Neuronal stem cell (in vitro differentiated cells): ENCODE data around the gene PGS1.
A peak's percentile ranks its signal among the peaks of the same experiment; 100 is the strongest.

Source experiments
- DNase-seq: peaks from one replicate; pipeline ENCODE4 v3.0.0-alpha.2; 2013; ENCODE audit warnings: low spot score
- H2AFZ ChIP-seq: one replicate; pipeline ENCODE4 v1.6.1; 2013; ENCODE audit warnings: mild to moderate bottlenecking, low read length, inconsistent platforms
- H2AK5ac ChIP-seq: 2 replicates; pipeline ENCODE4 v1.6.1; 2013; ENCODE audit warnings: low read depth, mild to moderate bottlenecking, inconsistent platforms, low read length, moderate library complexity, mixed read lengths
- H2BK120ac ChIP-seq: 2 replicates; pipeline ENCODE4 v1.6.1; 2013; ENCODE audit warnings: low read depth, mild to moderate bottlenecking, inconsistent platforms, low read length, moderate library complexity, mixed read lengths
- H2BK12ac ChIP-seq: one replicate; pipeline ENCODE4 v1.6.1; 2013; ENCODE audit warnings: low read length, inconsistent platforms
- H2BK15ac ChIP-seq: 2 replicates; pipeline ENCODE4 v1.6.1; 2013; ENCODE audit warnings: mild to moderate bottlenecking, low read length, inconsistent platforms, mixed read lengths
- H2BK5ac ChIP-seq: one replicate; pipeline ENCODE4 v1.6.1; 2013; ENCODE audit warnings: inconsistent platforms, mild to moderate bottlenecking, low read length, moderate library complexity
- H3K14ac ChIP-seq: one replicate; pipeline ENCODE4 v1.6.1; 2013; ENCODE audit warnings: low read length, inconsistent platforms
- H3K18ac ChIP-seq: 2 replicates; pipeline ENCODE4 v1.6.1; 2013; ENCODE audit warnings: low read length, inconsistent platforms
- H3K23ac ChIP-seq: 2 replicates; pipeline ENCODE4 v1.6.1; 2013; ENCODE audit warnings: low read depth, mild to moderate bottlenecking, mixed read lengths, low read length, inconsistent platforms; ENCODE audit not compliant: poor library complexity
- H3K27ac ChIP-seq: replicated peaks from 3 replicates; pipeline ENCODE4 v1.5.1; 2013; ENCODE audit warnings: low read length, inconsistent platforms
- H3K27me3 ChIP-seq, 3 experiments: 2 replicates each; pipeline ENCODE4 v1.6.1; 2013; ENCODE audit warnings: low read length in 3 of 3, mild to moderate bottlenecking in 2 of 3, inconsistent platforms in 1 of 3, low read depth in 1 of 3, mixed read lengths in 1 of 3, moderate library complexity in 1 of 3; ENCODE audit not compliant: control insufficient read depth in 3 of 3, insufficient read depth in 3 of 3
- H3K36me3 ChIP-seq, 2 donors: replicated peaks in 1 of 2; 2 replicates each; pipeline ENCODE4 v1.6.1; 2013; ENCODE audit warnings: low read length in 2 of 2; ENCODE audit not compliant: control insufficient read depth in 2 of 2, insufficient read depth in 2 of 2
- H3K4ac ChIP-seq: 2 replicates; pipeline ENCODE4 v1.6.1; 2013; ENCODE audit warnings: inconsistent platforms, mild to moderate bottlenecking, low read length, moderate library complexity
- H3K4me1 ChIP-seq, 2 donors: 1 replicate in 1 of 2; 2 replicates in 1 of 2; pipeline ENCODE4 v1.6.1; 2013; ENCODE audit warnings: low read length in 2 of 2, low read depth in 1 of 2; ENCODE audit not compliant: control insufficient read depth in 2 of 2, insufficient read depth in 1 of 2
- H3K4me2 ChIP-seq: one replicate; pipeline ENCODE4 v1.6.1; 2013; ENCODE audit warnings: mild to moderate bottlenecking, low read length, inconsistent platforms; ENCODE audit not compliant: insufficient read depth, poor library complexity, severe bottlenecking
- H3K4me3 ChIP-seq, 2 donors: 2 replicates each; pipeline ENCODE4 v1.5.1; 2013; ENCODE audit warnings: low read length in 2 of 2, mild to moderate bottlenecking in 2 of 2, inconsistent platforms in 1 of 2, moderate library complexity in 1 of 2
- H3K79me1 ChIP-seq: one replicate; pipeline ENCODE4 v1.6.1; 2013; ENCODE audit warnings: low read depth, mild to moderate bottlenecking, inconsistent platforms, low read length, moderate library complexity
- H3K9ac ChIP-seq: one replicate; pipeline ENCODE4 v1.6.1; 2013; ENCODE audit warnings: mild to moderate bottlenecking, low read depth, low read length, inconsistent platforms; ENCODE audit not compliant: poor library complexity
- H3K9me3 ChIP-seq, 2 donors: replicated peaks in 1 of 2; 2 replicates each; pipeline versions ENCODE3 to v1.6.1; 2013; ENCODE audit warnings: low read length in 2 of 2, mild to moderate bottlenecking in 2 of 2, inconsistent platforms in 1 of 2, low read depth in 1 of 2, mixed read lengths in 1 of 2, moderate library complexity in 1 of 2; ENCODE audit not compliant: control insufficient read depth in 2 of 2, insufficient read depth in 1 of 2
- H4K8ac ChIP-seq: one replicate; pipeline ENCODE4 v1.6.1; 2013; ENCODE audit warnings: low read depth, mild to moderate bottlenecking, inconsistent platforms, low read length, moderate library complexity
- H4K91ac ChIP-seq: one replicate; pipeline ENCODE4 v1.6.1; 2013; ENCODE audit warnings: low read length, low read depth, mild to moderate bottlenecking, inconsistent platforms; ENCODE audit not compliant: poor library complexity
- WGBS, 2 donors: extraction: QIAGEN DNeasy Blood & Tissue Kit; methylation state at CpG; one replicate each; pipeline ENCODE4 v1.1.7; 2013; ENCODE audit warnings: missing lambda C conversion rate in 2 of 2, mixed read lengths in 1 of 2; ENCODE audit not compliant: insufficient read length in 2 of 2, insufficient replicate concordance in 1 of 2; ENCODE audit errors: extremely low coverage in 2 of 2; 5-methylcytosine and 5-hydroxymethylcytosine counted together

PGS1 gene

DNA sequence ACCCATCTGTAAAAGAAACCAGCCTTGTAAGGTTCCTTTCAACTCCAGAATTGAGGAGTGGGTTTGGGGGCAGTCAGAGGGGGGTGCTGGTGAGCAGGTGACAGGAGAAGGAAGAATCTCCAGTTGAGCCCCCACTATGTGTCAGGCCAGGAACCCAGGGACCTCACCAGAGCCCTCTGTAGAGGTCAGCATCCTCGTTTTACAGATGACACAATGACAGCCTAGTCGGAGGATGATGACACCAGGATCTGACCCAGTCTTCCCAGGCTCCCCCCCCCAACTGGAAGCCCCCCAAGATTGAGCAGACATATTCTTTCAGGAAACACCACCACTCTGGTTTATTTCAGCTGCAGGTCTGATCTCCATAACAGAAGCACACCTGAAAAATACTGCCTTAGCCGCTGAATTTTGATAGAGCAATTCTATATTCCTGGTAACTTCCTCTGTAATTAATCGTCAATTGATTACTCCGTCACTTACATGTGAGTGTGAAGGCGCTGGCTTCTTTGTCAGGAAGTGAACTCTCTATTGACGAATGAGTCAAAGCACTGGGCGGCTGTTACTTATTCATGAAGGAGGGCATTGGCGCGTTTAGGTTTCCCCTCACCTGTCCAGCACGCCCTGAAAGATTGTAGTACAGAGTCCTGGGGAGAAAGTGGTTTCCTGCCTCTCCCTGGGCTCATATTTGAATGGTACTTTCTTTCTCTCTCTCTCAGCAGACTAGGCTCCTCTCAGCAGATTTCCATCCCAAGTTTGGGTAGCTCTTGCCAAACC, 39.8 kb upstream of the PGS1 start:
- H2BK5ac ChIP-seq = no peak overlapping the region
- H2AK5ac ChIP-seq = no peak overlapping the region
- H3K18ac ChIP-seq = peak overlapping the region; percentile 57
- no peak overlapping the region for H3K4ac ChIP-seq
- no peak overlapping the region for H4K91ac ChIP-seq
- no peak overlapping the region for H4K8ac ChIP-seq
- H2BK15ac ChIP-seq = no peak overlapping the region
- H3K27me3 ChIP-seq = peaks cover 0 to 18% (median 0%) of the 10 kb centered on the region in 3 experiments
- no CpG with 5 or more reads among the region's 11 CpGs for WGBS, 2 donors
- no peaks in the 10 kb centered on the region for H3K36me3 ChIP-seq
- no peak overlapping the region for H3K4me3 ChIP-seq
- H3K14ac ChIP-seq = no peak overlapping the region
- H3K27ac ChIP-seq = no peak overlapping the region
- H3K9ac ChIP-seq = no peak overlapping the region
- H2BK12ac ChIP-seq = no peak overlapping the region
- H3K23ac ChIP-seq = no peak overlapping the region
- no peaks in the 10 kb centered on the region for H3K9me3 ChIP-seq
- H3K79me1 ChIP-seq = no peaks in the 10 kb centered on the region
- no peak overlapping the region for H2AFZ ChIP-seq
- no peak overlapping the region for H2BK120ac ChIP-seq
- H3K4me1 ChIP-seq = peaks cover 9 to 20% of the 10 kb centered on the region in 2 donors
- no peak overlapping the region for H3K4me2 ChIP-seq
- no peak for DNase-seq

DNA sequence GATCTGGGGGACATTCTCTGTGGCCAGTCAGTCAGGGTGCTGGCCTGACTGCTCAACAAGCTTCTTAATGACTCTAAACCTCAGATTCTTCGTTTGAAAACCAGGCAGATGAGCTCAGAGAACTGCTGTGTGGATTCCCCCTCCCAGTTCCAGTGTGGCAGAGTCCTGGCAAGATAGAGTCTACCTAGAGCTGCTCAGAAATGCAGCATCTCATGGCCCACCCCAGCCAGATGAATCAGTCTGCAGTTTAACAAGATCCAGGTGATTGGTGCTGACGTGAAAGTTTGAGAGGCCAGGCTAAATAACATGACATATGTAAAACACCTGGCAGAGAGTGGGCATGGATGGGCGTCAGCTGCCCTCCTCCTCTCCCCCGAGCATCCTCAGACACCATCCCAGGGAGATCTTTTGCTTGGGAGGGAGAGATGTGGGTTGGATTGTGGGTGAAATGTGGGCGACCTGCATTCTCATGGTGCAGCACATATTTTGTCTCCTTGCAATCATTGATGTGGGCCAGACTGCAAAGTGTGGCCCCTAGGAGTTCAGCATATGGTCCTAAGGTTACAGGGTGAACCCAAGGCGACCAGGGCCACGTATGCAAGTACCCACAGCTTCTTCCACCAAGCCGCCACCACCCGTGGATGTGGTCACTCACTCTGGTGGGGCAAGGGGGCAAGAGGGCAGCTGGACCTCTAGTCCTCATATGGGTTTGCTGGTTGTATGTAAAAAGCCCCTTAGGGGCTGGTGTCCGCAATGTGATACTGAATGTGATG, 38.1 kb upstream of the PGS1 start:
- Histone ChIP-seq H3K9me3 (no peaks in the 10 kb centered on the region), H2BK120ac (peak overlapping the region; percentile 57), H3K23ac (no peak overlapping the region), H2AK5ac (peak overlapping the region; percentile 97), H3K27ac (no peak overlapping the region), H2BK15ac (peak overlapping the region; percentile 83), H3K79me1 (no peaks in the 10 kb centered on the region), H2AFZ (no peak overlapping the region), H3K27me3 (peaks cover 0 to 18% (median 0%) of the 10 kb centered on the region in 3 experiments), H3K36me3 (no peaks in the 10 kb centered on the region), H3K14ac (peak overlapping the region; percentile 14), H3K9ac (peak overlapping the region; percentile 16), H3K18ac (peak overlapping the region; percentile 42), H2BK12ac (peak overlapping the region; percentile 89), H3K4me3 (no peak overlapping the region), H3K4me2 (no peak overlapping the region), H3K4me1 (peaks cover 7 to 22% of the 10 kb centered on the region in 2 donors), H3K4ac (no peak overlapping the region), H2BK5ac (no peak overlapping the region), H4K8ac (no peak overlapping the region), H4K91ac (no peak overlapping the region)
- WGBS, 2 donors = no CpG with 5 or more reads among the region's 10 CpGs
- no peak for DNase-seq

DNA sequence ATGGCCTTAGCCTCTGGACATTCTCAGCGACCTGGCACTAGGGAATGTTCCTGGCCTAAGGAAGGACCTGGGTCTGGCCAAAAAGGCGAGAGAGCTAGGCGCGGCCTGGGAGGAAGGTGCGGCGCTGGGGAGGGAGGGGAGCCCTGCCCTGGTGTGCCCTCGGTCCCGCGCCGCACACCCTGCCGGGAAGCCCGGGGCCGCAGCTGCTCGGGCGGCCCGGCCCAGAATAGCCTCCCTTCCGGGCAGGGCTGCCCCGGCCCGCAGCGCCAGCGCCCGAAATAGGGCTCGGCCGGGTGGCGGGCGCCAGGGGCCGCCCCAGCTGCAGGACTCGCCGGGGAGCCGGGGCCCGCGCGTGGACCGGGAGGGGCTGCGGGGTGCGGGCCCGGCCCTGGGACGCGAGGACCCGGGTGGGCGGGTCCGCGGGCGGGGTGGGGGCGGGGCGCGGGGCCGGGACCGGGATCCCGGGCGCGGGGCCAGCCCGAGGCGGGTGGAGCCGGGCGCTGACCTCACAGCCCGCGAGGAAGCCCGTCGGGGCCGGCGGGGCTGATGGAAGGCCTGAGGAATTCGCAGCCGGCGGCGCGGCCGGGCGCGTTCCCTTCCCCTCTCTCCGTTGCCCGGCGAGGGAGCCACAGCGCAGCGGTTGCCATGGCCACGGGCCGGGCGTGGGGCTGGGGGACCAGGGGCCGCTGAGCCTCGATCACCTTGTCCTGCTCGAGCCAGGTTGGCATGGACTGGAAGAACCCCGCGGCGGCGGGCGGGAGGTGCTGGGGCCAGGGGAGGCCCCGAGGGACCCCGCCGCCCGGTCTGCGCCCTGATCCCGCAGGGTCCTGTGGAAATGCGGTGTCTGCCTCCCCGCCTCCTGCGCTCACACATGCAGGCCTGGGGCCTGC, 36.6 kb upstream of the PGS1 start:
- no peaks in the 10 kb centered on the region for H3K36me3 ChIP-seq
- H3K27ac ChIP-seq = no peak overlapping the region
- H2AK5ac ChIP-seq = peak overlapping the region; percentile 89
- peak overlapping the region; percentile 98 for H3K18ac ChIP-seq
- no peak overlapping the region for H4K91ac ChIP-seq
- no peak overlapping the region for H2BK5ac ChIP-seq
- peak overlapping the region in 1 of 2 donors; percentile 72 for H3K4me3 ChIP-seq
- peak overlapping the region; percentile 75 for H3K9ac ChIP-seq
- H2BK15ac ChIP-seq = peak overlapping the region; percentile 71
- peaks cover 0 to 18% (median 0%) of the 10 kb centered on the region in 3 experiments for H3K27me3 ChIP-seq
- peak; percentile 61 for DNase-seq
- no CpG with 5 or more reads among the region's 95 CpGs for WGBS, 2 donors
- no peaks in the 10 kb centered on the region for H3K9me3 ChIP-seq
- peak overlapping the region; percentile 32 for H3K14ac ChIP-seq
- H2BK120ac ChIP-seq = no peak overlapping the region
- peaks cover 7 to 22% of the 10 kb centered on the region in 2 donors for H3K4me1 ChIP-seq
- H3K4me2 ChIP-seq = peak overlapping the region; percentile 65
- H3K4ac ChIP-seq = peak overlapping the region; percentile 27
- H2AFZ ChIP-seq = peak overlapping the region; percentile 86
- H2BK12ac ChIP-seq = peak overlapping the region; percentile 34
- H3K23ac ChIP-seq = peak overlapping the region; percentile 16
- H4K8ac ChIP-seq = no peak overlapping the region
- no peaks in the 10 kb centered on the region for H3K79me1 ChIP-seq
